ENCODE results near the gene PLCL1. TPM values are rescaled to one million over a fixed set of nuclear protein-coding genes. Genes with fewer than 3 reads are reported as not detected.

PLCL1 gene
- total RNA-seq, 3 donors from 2014 or later, result 6.6 to 11.3 (median 11.1) TPM

- no peaks in the 10 kb centered on the region for H3K4me1 ChIP-seq
- no peak for DNase-seq (ENCODE audit: low spot score in 2 of 2)
- peaks cover 0 to 3% of the 10 kb centered on the region in 2 donors for H3K27me3 ChIP-seq
- H3K4me3 ChIP-seq, result no peak overlapping the region
- no peaks in the 10 kb centered on the region for H3K9me3 ChIP-seq
- H3K36me3 ChIP-seq, result no peaks in the 10 kb centered on the region
- TF ChIP-seq POLR2AphosphoS5 (IDR thresholded peaks at IDR 0.05) (no peak), POLR2A (IDR thresholded peaks at IDR 0.05) (no peak), CTCF (IDR thresholded peaks at IDR 0.05) (no peak)
- intact Hi-C loops (cut with DNase I; ENCODE audit: low total_unique reads), result no loop called here
- H3K27ac ChIP-seq, result no peak overlapping the region
These were observed 3.4 kb upstream of the PLCL1 start for GRCh38 chr2:197801033-197801432.

GRCh38 chr2:197803033-197803444 is 1.4 kb upstream of the PLCL1 start:
- no peaks in the 10 kb centered on the region for H3K36me3 ChIP-seq
- H3K4me1 ChIP-seq, result no peaks in the 10 kb centered on the region
- H3K4me3 ChIP-seq, result peak overlapping the region in 1 of 3 donors; percentile 13
- no peaks in the 10 kb centered on the region for H3K9me3 ChIP-seq
- TF ChIP-seq POLR2A (IDR thresholded peaks at IDR 0.05), result no peak
- TF ChIP-seq CTCF (IDR thresholded peaks at IDR 0.05), result peak; percentile 42 to 70 (median 62)
- intact Hi-C loops (cut with DNase I; ENCODE audit: low total_unique reads), result no loop called here
- H3K27me3 ChIP-seq, result peaks cover 0 to 3% of the 10 kb centered on the region in 2 donors
- H3K27ac ChIP-seq, result no peak overlapping the region
- no peak for DNase-seq (ENCODE audit: low spot score in 2 of 2)

- H3K36me3 ChIP-seq, result no peaks in the 10 kb centered on the region
- H3K4me1 ChIP-seq, result no peaks in the 10 kb centered on the region
- TF ChIP-seq CTCF (IDR thresholded peaks at IDR 0.05) (peak in 1 of 3 donors; percentile 19), POLR2A (IDR thresholded peaks at IDR 0.05) (no peak)
- DNase-seq (ENCODE audit: low spot score in 2 of 2), result peak in 1 of 2 donors; percentile 20
- peak overlapping the region; percentile 33 to 54 for H3K27ac ChIP-seq
- H3K9me3 ChIP-seq, result no peaks in the 10 kb centered on the region
- no peaks in the 10 kb centered on the region for H3K27me3 ChIP-seq
- H3K4me3 ChIP-seq, result peak overlapping the region; percentile 63 to 89 (median 77)
- intact Hi-C loops (cut with DNase I; ENCODE audit: low total_unique reads), result no loop called here
These were observed 643 bp downstream of the PLCL1 start for GRCh38 chr2:197804758-197805714.

GRCh38 chr2:197805715-197806633 is 1.6 kb downstream of the PLCL1 start:
- intact Hi-C loops (cut with DNase I; ENCODE audit: low total_unique reads), result no loop called here
- Histone ChIP-seq H3K27ac (peak overlapping the region in 1 of 2 donors; percentile 54), H3K36me3 (no peaks in the 10 kb centered on the region), H3K9me3 (no peaks in the 10 kb centered on the region), H3K4me3 (peak overlapping the region; percentile 63 to 89 (median 77)), H3K27me3 (no peaks in the 10 kb centered on the region), H3K4me1 (no peaks in the 10 kb centered on the region)
- DNase-seq (ENCODE audit: low spot score in 2 of 2), result no peak
- TF ChIP-seq POLR2AphosphoS5 (IDR thresholded peaks at IDR 0.05), result no peak
- TF ChIP-seq CTCF (IDR thresholded peaks at IDR 0.05), result no peak
- no peak for TF ChIP-seq POLR2A (IDR thresholded peaks at IDR 0.05)

Measured in breast epithelium (tissue), 4 donors.